D341Med (cell line): ENCODE data around the gene CACNG5.

Experiments
- DNase-seq: peaks from one replicate; pipeline ENCODE4 v3.0.0; 2012; ENCODE audit warnings: low spot score

Gene CACNG5

DNA sequence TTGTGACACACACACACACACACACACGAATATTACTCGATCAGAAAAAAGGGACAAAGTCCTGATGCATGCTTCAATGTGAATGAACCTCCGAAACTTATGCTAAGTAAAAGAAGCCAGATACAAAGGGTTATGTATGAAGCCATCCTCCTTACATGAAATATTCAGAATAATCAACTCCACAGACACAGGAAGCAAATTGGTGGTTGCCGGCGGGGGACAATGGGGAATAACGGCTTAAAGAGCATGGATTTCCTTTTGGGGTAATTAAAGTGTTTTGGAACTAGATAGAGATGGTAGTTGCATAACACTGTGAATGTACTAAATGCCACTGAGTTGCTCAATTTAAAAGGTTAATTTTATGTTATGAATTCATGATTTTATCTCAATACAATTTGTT, 8.1 kb upstream of the CACNG5 start:
- no peak for DNase-seq

GRCh38 chr17:66829386-66829864, 5.5 kb upstream of the CACNG5 start:
- DNase-seq, result peak; percentile 58

DNA sequence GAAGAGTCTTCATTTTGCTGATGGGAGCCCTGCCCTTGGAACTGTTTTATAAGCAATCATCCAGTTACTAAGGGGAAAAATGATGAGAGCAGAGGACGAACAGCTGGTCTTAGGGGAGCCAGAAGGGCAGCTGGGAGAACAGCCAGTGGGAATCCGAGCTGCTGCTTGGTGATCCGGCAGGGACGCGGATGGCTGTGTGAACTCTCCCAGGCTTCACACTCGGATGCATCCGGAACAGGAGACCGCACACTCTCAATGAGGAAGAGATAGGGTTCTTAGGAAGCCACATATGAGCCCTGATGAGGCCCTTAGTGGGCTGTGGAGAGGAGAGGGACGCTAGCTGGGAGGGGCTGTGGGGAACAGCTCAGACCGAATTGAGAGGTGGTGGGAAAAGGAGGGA, 5.0 kb upstream of the CACNG5 start:
- DNase-seq, result no peak

DNA sequence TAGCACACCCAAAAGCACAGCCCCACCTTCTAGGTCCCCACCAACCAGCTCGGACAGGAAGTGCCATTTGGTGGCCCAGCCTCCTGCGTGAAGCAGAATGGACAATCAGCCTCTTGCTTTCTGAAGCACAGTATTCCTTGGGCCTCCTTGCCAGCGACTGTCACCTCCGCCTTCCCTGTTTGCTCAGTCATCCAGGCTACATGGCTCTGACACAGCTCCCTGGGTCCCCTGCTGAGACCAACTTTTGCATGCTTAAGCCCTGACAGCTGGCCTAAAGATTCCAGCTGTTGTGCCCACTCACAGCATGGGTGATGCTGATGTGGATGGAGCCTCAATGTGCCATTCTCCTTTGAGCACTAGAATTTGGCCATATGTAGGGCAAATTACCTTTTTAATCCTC, 4.5 kb upstream of the CACNG5 start:
- DNase-seq, result no peak

DNA sequence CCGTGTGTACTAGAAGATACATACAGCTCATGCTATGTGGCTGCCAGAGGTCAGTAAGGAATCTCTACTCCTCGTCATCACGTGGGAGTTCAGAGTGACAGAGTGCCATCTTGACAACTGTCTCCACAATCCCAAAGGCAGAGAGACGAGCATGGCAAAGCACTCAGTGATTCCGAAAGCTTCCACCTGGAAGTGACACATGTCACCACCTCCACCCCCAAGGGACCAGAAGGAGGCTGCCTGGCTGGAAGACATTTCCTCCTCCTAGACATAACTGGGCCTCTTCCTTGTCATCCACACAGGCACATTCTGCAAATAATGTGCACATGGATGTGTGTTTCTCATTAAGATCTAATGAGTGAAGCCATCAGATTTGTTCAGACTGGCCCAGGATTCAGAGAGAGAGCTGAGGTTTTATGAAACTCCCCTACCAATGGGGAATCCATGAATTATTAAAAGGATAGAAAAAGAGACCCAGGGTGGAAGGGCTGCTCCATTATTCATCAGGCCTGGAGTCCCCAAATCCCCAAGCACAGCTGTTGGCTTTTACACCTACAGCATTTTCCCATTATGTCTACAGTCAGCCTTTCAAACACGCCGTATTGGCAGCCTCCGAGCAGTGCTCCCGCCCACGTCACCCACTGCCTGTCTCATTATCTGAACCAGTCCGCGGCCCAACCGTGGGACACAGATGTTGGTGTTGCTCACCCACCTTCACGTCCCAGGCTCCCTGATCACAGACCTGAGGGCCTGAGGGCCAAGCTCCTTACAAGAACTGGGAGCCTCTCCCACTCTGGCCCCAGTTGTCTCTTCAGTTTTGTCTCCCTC, 3.3 kb upstream of the CACNG5 start:
- no peak for DNase-seq

DNA sequence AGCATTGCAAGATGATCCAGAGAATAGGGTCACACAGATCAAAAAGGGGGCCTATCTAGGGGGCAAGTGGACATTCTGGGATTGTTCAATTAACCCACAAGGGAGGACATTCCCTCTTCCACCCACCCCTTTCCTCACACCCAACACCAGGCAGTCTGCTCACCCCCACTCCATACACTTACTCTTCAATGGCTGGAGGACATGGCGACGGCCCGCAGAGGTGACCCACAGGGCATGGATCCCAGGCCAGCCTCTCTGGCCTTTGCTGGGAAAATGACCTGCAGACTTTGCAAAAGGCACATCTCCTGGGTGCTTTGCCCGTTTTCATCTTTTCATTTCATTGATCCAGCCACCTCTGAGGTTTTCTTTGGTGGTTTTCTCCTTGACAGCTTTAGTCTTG, 1.7 kb upstream of the CACNG5 start:
- no peak for DNase-seq

DNA sequence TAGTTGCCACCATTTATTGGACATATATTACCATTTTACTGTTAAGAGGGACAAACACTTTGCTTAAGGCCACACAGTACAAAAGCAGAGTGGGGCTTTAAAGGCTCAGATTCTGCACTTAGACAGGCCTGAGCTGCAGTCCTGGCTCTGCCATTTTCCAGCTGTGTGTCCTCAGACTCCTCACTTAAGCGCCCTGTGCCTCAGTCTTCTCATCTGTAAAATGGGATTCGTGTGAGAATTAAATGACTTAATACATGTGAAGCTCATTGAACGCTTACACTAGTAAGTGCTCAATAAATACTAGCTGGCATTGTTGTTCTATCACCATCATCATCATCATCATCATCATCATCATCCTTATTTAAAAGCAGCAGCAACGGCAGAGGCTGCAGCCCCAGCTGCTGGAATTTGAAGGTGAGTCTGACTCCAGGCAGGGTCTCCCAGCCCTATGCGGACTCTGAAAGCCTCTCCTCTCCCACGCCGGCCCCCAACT, 445 bp upstream of the CACNG5 start:
- no peak for DNase-seq

GRCh38 chr17:66835476-66835875, 559 bp downstream of the CACNG5 start:
- peak; percentile 55 for DNase-seq

- DNase-seq, result no peak
Measured at GRCh38 chr17:66836063-66837005, 1.4 kb downstream of the CACNG5 start.

DNA sequence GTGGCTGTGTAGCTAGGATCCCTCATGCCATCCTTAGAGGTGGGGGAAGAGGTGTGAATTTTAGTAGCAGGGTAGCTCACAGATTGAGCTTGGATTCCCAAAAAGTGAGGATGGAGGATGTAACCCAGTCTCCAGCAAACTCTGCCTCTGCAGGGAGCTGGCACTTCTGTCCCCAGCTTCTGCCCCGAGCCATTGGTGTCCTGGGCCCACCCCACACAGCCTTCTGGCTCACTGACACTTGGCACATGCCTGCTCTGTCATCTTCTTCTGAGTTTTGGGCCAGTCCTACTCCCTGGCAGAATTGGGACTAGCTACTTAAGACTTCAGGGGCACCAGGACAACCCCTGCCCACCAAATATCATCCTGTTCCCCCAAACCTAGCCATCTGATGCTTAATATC, 2.3 kb downstream of the CACNG5 start:
- DNase-seq, result no peak

DNA sequence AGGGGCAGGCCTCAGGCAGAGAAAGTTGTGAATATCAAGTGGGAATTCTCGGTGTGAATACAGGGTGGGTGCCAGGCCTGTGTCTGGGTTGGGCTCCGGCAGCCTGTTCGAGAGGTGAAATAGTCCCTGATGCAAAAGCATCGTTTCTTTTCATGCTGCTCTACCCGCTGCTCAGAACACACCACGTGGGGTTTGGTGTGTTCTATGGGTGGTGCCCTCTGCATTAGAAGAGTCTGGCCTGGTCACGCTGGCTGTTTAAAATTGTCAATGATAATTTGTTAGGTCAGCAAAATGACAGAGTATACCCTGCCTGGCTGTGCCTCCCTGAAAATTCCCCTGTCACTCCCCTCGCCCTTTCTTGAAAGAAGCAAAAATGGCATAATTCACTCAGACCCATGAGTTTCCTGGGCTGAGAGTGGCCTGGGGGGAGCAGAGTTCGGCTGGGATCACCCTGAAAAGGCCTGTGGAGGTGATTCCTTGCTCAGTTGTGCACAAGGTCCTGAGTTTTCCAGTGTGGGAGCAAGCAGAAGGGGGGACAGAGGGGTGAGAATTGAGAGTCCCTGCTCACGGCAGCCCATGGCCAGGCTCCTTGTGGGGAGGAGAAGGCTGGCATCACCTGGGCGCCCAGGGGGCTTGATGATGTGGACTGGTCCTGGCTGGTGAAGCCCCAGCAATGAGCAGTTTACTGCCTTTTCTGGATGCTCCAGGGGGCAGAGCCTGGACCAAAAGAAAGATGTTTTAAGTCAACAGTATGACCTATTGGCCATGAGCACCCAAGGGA, 3.2 kb downstream of the CACNG5 start:
- no peak for DNase-seq

- peak; percentile 22 for DNase-seq
Measured at GRCh38 chr17:66839616-66840015, 4.7 kb downstream of the CACNG5 start.

DNA sequence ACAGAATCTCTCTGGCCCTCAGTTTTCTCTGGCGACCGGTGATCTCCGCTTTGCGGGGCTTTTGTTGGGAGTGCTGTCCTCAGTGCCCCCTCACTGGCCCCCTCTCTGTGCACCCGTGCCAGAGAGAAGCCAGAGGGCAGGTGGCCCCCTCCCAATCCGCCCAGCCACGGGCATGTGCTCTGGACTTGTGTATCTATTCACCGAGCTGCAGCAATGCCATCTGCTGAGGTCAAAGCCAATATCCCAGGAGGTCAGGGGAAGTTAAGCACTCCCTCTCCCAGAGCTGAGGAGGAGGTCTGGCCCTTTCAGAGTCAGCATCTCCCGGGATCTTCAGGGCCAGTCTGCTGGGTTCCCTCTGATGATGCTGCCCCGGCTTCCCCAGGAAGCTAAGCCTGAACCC, 5.1 kb downstream of the CACNG5 start:
- DNase-seq, result peak; percentile 21

DNA sequence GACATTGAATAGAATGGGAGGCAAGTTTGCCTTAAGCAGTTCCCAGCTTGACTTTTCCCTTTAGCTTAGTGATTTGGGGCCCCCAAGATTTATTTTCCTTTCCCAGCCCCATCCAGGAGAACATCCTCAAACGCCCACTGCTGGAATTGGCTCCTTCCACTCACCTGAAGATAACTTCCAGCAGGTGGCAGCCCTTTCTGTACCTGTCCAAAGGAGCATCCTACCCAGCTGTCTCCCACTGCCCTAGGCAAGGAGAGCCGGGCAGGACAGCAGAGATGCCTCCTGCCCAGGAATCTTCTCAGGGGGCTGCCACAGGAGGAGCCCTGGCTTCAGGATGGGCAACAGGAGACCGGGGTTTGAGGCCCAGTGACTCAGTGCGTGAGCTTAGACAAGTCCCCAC, 6.4 kb downstream of the CACNG5 start:
- peak; percentile 18 for DNase-seq

GRCh38 chr17:66841744-66842143, 6.8 kb downstream of the CACNG5 start:
- DNase-seq, result no peak

GRCh38 chr17:66842505-66842904, 7.6 kb downstream of the CACNG5 start:
- peak; percentile 9 for DNase-seq

- peak; percentile 4 for DNase-seq
Measured at GRCh38 chr17:66842959-66843358, 8.0 kb downstream of the CACNG5 start.

DNA sequence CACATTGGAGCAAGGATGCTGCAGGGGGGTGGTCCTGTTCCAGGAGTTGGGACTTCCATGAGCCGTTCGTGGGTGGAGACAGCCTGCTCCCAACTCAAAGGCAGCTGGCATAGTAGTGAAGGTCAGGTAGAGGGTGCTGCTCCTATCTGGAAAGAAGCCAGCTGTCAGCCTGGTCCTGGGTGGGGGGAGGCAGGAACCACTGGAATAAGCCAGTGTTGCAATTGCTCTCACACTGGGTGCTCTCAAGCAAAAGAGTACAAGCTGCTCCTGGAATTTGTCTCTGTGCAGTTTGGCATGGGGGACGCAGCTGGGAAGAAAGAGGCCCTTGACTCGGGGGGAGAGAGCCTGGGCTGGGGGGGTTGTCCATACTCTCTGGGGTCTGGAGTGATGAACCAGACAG, 8.7 kb downstream of the CACNG5 start:
- peak; percentile 25 for DNase-seq

- peak; percentile 17 for DNase-seq
Measured at GRCh38 chr17:66847704-66848103, 12.8 kb downstream of the CACNG5 start.

GRCh38 chr17:66848496-66848895, 13.6 kb downstream of the CACNG5 start:
- DNase-seq, result peak; percentile 6

- peak; percentile 33 for DNase-seq
Measured at GRCh38 chr17:66849032-66849655, 14.2 kb downstream of the CACNG5 start.
